ENCODE data around the gene UBE2O. TPM values are rescaled to one million over a fixed set of nuclear protein-coding genes. Genes with fewer than 3 reads are reported as not detected.

The UBE2O gene
- total and polyA plus RNA-seq, 2 donors (not counting 3 experiments of a cell fraction or from before 2014, with no cell fraction given) = 13.9 to 34.1 TPM

DNA sequence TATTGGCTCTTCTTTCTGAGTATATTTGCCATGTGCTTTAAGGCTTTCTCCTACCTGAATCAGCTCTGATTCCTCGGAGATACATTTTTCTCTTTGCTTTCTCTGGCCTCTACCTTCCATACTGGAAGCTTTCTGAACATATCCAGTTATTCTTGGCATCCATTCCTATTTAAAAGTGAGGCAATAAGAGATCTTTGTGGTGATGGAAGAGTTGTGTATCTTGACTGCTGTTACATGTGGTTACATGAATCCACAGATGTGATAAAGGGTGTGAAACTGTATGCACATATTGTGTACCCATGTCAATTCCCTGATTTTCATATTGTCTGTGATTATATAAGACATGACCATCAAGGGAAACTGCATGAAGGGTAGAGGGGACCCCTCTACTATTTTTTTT lies 24.4 kb downstream of the UBE2O start:
- Histone ChIP-seq H3K9me3 (replicated peaks; ENCODE audit: control insufficient read depth, insufficient read depth, low read length) (no peaks in the 10 kb centered on the region), H3K4me3 (replicated peaks in 1 of 3; ENCODE audit: insufficient read depth in 1 of 3, low read depth in 1 of 3, low read length in 3 of 3) (peak overlapping the region in 1 of 3 experiments; percentile 28), H3K79me2 (ENCODE audit: control insufficient read depth, insufficient read depth, low read length) (peaks cover 26% of the 10 kb centered on the region), H3K36me3 (ENCODE audit: control insufficient read depth in 2 of 2, extremely low read depth in 1 of 2, insufficient read depth in 2 of 2, low read length in 2 of 2) (no peaks in the 10 kb centered on the region), H3K9me1 (replicated peaks; ENCODE audit: control insufficient read depth, extremely low read depth, insufficient read depth, low read length) (no peaks in the 10 kb centered on the region), H4K20me1 (replicated peaks; ENCODE audit: control insufficient read depth, extremely low read depth, insufficient read depth, low read length) (no peaks in the 10 kb centered on the region), H3K27ac (ENCODE audit: insufficient read depth, low read depth, low read length) (no peak overlapping the region), H2AFZ (ENCODE audit: low read depth, low read length) (no peak overlapping the region), H3K4me1 (ENCODE audit: control insufficient read depth, extremely low read depth, insufficient read depth, low read length) (peaks cover 22% of the 10 kb centered on the region), H3K27me3 (ENCODE audit: control insufficient read depth in 2 of 2, insufficient read depth in 2 of 2, low read length in 2 of 2) (no peaks in the 10 kb centered on the region), H3K9ac (replicated peaks; ENCODE audit: extremely low read depth, insufficient read depth, low read length) (no peak overlapping the region), H3K4me2 (ENCODE audit: insufficient read depth, low read length) (peak overlapping the region; percentile 70)
- no TSS peak for BruUV-seq (replicated peaks)
- FAIRE-seq (no peak), DNase-seq (ENCODE audit: low read depth, low spot score) (no peak)
- intact Hi-C loops (cut with micrococcal nuclease) = no loop called here
- POLR2A ChIA-PET = no interaction called here
- CTCF ChIA-PET = interaction anchor here (1.2 to 3.4 kb wide), 7 partner anchors 11 to 75 kb away, joined by 3 to 25 read pairs (median 9); no protein-coding TSS in a partner anchor
- dilution Hi-C loops (cut with MboI; ENCODE audit: extremely low pct_ligation_motif_present, low sequenced_read_pairs) = loop anchor here (25.0 kb wide), 1 partner anchor 216 kb away; no protein-coding TSS in a partner anchor
- no peak for TF ChIP-seq GATA2 (IDR thresholded peaks at IDR 0.05; ENCODE audit: insufficient read depth, insufficient read length, low read depth, low read length)
- TF ChIP-seq FOS (IDR thresholded peaks at IDR 0.05; ENCODE audit: borderline replicate concordance, insufficient read depth, low read length) = no peak
- no peak for TF ChIP-seq MYC (IDR thresholded peaks at IDR 0.05; ENCODE audit: low read depth, low read length)
- no peak for TF ChIP-seq POLR2AphosphoS5 (IDR thresholded peaks at IDR 0.05; ENCODE audit: insufficient read depth, low read depth, low read length)
- TF ChIP-seq EZH2 (IDR thresholded peaks at IDR 0.05; ENCODE audit: borderline replicate concordance, low read depth, low read length, severe bottlenecking) = no peak
- TF ChIP-seq POLR2A (IDR thresholded peaks at IDR 0.05; ENCODE audit: low read depth, low read length) = no peak
- TF ChIP-seq, protein P1, sequence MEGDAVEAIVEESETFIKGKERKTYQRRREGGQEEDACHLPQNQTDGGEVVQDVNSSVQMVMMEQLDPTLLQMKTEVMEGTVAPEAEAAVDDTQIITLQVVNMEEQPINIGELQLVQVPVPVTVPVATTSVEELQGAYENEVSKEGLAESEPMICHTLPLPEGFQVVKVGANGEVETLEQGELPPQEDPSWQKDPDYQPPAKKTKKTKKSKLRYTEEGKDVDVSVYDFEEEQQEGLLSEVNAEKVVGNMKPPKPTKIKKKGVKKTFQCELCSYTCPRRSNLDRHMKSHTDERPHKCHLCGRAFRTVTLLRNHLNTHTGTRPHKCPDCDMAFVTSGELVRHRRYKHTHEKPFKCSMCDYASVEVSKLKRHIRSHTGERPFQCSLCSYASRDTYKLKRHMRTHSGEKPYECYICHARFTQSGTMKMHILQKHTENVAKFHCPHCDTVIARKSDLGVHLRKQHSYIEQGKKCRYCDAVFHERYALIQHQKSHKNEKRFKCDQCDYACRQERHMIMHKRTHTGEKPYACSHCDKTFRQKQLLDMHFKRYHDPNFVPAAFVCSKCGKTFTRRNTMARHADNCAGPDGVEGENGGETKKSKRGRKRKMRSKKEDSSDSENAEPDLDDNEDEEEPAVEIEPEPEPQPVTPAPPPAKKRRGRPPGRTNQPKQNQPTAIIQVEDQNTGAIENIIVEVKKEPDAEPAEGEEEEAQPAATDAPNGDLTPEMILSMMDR (IDR thresholded peaks at IDR 0.05; ENCODE audit: extremely low read depth in 1 of 2, insufficient read depth in 1 of 2, low read depth in 1 of 2, low read length in 2 of 2) = no peak
- TF ChIP-seq, protein P2, sequence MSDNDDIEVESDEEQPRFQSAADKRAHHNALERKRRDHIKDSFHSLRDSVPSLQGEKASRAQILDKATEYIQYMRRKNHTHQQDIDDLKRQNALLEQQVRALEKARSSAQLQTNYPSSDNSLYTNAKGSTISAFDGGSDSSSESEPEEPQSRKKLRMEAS (IDR thresholded peaks at IDR 0.05; ENCODE audit: insufficient read depth, insufficient read length) = no peak
- TF ChIP-seq JUN (IDR thresholded peaks at IDR 0.05; ENCODE audit: borderline replicate concordance, insufficient read depth, insufficient read length, low read depth) = no peak
